WERI-Rb-1 (cell line): ENCODE results near the gene EVI2A.
"Not testable (repeated sequence)": the region's sequence is repeated elsewhere in the genome, so short reads cannot be mapped to it uniquely, and the experiment has no call there.

Experiments
- DNase-seq: peaks from one replicate; pipeline ENCODE4 v3.0.0-alpha.2; 2020
- H3K27ac ChIP-seq: fragments of 250-450 bp; sonication (Bioruptor Pico); 2 replicates; pipeline ENCODE4 v1.5.1; 2020; ENCODE audit warnings: mild to moderate bottlenecking, moderate library complexity
- H3K27me3 ChIP-seq: fragments of 250-450 bp; sonication (Bioruptor Pico); 2 replicates; pipeline ENCODE4 v1.5.1; 2021; ENCODE audit warnings: mild to moderate bottlenecking, low read depth, moderate library complexity; ENCODE audit not compliant: insufficient read depth, severe bottlenecking
- H3K36me3 ChIP-seq: fragments of 250-450 bp; sonication (Bioruptor Pico); 2 replicates; pipeline ENCODE4 v1.5.1; 2020; ENCODE audit warnings: mild to moderate bottlenecking, moderate library complexity
- H3K4me3 ChIP-seq: 2 replicates; pipeline ENCODE4 v1.5.1; 2011; ENCODE audit warnings: low read depth, mild to moderate bottlenecking, control low read depth, low read length
- H3K9me3 ChIP-seq: fragments of 250-450 bp; sonication (Bioruptor Pico); 2 replicates; pipeline ENCODE4 v1.5.1; 2021; ENCODE audit warnings: mild to moderate bottlenecking, moderate library complexity; ENCODE audit not compliant: severe bottlenecking
- TF ChIP-seq, protein P1 (sequence below): IDR thresholded peaks from 2 replicates; pipeline ENCODE4 v1.5.1; 2011; ENCODE audit warnings: low read depth, mild to moderate bottlenecking, control low read depth, inconsistent platforms, low read length

The EVI2A gene

DNA sequence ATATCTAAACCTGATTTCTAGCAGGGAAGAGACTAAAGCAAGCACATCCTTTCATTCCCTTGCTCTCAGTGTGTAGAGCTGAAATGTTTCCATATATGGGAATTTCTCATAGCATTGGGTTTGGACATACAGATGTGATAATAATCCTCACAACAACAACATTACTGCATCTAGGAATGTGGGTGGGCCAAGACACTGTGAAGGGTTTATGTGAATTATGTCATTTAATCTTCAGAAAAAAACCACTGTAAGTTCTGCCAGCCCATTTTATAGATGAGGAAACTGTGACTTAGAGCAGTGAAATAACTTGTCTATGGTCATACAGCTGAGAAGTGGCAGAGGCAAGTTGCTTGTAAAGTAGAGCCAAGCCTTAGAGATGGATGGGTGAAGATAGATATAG is 29.6 kb downstream of the EVI2A start:
- no peak for DNase-seq
- Histone ChIP-seq H3K36me3 (peaks cover 10% of the 10 kb centered on the region), H3K9me3 (no peaks in the 10 kb centered on the region), H3K27ac (no peak overlapping the region), H3K27me3 (no peaks in the 10 kb centered on the region), H3K4me3 (no peak overlapping the region)
- TF ChIP-seq, protein P1, sequence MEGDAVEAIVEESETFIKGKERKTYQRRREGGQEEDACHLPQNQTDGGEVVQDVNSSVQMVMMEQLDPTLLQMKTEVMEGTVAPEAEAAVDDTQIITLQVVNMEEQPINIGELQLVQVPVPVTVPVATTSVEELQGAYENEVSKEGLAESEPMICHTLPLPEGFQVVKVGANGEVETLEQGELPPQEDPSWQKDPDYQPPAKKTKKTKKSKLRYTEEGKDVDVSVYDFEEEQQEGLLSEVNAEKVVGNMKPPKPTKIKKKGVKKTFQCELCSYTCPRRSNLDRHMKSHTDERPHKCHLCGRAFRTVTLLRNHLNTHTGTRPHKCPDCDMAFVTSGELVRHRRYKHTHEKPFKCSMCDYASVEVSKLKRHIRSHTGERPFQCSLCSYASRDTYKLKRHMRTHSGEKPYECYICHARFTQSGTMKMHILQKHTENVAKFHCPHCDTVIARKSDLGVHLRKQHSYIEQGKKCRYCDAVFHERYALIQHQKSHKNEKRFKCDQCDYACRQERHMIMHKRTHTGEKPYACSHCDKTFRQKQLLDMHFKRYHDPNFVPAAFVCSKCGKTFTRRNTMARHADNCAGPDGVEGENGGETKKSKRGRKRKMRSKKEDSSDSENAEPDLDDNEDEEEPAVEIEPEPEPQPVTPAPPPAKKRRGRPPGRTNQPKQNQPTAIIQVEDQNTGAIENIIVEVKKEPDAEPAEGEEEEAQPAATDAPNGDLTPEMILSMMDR = no peak

DNA sequence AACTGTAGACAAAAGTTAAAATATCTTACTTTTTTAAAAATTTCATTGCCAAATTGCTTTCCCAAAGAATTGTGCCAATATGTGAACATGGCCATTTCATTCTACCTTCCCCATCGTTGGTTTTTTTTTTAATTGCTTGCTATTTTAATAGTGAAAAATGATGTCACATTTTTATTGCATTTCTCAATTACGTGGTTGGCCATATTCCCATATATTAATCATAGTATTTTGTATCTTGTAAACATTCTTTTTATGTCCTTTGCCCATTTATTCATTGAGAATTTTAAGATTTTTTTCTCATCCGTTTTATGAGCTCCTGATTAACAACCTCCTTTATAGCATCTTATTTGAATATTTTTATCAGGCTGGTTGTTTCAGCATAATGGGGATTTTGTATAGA is 31.6 kb downstream of the EVI2A start:
- TF ChIP-seq, protein P1 = no peak
- Histone ChIP-seq H3K9me3 (no peaks in the 10 kb centered on the region), H3K4me3 (no peak overlapping the region), H3K27me3 (no peaks in the 10 kb centered on the region), H3K36me3 (peaks cover 10% of the 10 kb centered on the region), H3K27ac (no peak overlapping the region)
- DNase-seq = no peak

DNA sequence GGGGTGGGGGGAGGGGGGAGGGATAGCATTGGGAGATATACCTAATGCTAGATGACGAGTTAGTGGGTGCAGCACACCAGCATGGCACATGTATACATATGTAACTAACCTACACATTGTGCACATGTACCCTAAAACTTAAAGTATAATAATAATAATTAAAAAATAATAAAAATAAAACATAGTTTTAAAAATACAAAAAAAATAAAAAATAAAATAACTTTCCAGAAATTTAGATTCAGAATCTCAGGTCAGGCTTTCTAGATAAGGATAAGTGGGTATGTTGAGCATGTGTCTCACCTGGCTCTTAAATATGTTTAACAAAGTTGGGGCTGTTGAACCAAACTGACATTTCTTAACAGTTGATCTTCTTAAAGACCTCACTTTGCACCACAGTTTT is 33.5 kb downstream of the EVI2A start:
- H3K27ac ChIP-seq, DNase-seq, H3K4me3 ChIP-seq, H3K27me3 ChIP-seq, H3K9me3 ChIP-seq: not testable (repeated sequence)
- H3K36me3 ChIP-seq = peaks cover 10% of the 10 kb centered on the region

DNA sequence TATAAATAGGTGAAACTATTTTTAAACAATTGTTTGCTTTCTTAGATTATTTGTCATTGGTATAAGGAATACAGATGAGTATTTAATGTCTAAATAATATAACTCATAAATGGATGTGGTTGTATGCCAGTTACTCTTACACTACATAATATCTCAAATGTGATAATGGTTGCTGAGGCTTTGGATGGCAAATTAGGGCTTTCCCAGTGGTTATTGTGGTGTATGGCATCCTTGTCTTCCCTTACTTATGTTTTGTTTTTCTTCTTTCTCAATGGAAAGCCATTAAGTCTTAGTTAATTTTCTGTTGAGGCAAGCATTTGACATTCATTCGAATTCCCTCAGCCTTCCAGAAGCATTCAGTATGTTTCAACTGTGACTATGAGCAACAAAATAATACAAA is 34.8 kb downstream of the EVI2A start:
- Histone ChIP-seq H3K4me3 (no peak overlapping the region), H3K36me3 (peaks cover 4% of the 10 kb centered on the region; the same call in 1 of the 2 replicates), H3K9me3 (no peaks in the 10 kb centered on the region), H3K27me3 (no peaks in the 10 kb centered on the region), H3K27ac (no peak overlapping the region)
- DNase-seq = no peak
- TF ChIP-seq, protein P1 = no peak

DNA sequence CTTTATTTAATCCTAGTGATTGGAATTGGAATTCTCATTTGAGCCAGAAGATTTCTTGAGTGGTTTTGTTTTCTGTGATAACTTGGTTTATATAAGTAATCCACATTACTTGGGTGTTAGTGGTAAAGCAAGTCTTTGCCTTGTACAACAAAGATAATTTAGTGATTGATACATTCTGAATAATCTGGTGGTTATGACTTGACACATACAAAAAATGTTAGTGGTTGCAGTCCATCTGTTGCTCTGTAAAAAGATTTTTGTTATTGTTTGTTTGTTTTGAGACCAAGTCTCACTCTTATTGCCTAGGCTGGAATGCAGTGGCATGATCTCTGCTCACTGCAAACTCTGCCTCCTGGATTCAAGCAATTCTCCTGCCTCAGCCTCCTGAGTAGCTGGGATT is 37.6 kb downstream of the EVI2A start:
- Histone ChIP-seq H3K36me3 (peaks cover 4% of the 10 kb centered on the region), H3K4me3 (no peak overlapping the region), H3K27me3 (no peaks in the 10 kb centered on the region), H3K9me3 (no peaks in the 10 kb centered on the region), H3K27ac (no peak overlapping the region)
- TF ChIP-seq, protein P1 = no peak
- no peak for DNase-seq

DNA sequence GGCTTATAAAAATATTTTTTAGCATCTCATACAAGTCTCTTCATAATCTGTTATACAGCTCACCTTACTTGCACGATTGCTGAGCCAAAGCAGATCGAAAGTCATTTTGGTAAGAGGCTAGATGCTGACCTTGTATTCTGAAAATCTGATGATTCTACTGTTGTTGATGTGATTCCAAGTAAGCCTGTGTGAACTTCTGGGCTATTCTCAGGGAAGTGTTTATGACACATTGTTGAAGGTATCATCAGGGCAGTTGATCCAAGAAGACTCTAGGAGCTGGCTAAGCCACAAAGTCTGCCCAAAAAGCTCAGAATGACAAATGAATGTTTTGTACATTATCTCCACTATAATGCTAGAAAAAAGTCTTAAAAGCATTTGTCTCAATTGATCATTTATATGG is 40.4 kb downstream of the EVI2A start:
- Histone ChIP-seq H3K27me3 (no peaks in the 10 kb centered on the region), H3K4me3 (no peak overlapping the region), H3K9me3 (no peaks in the 10 kb centered on the region), H3K36me3 (peaks cover 15% of the 10 kb centered on the region), H3K27ac (no peak overlapping the region)
- TF ChIP-seq, protein P1 = no peak
- no peak for DNase-seq
